Smooth muscle cell (in vitro differentiated cells): ENCODE data around the gene KCNH8. TPM values are rescaled to one million over a fixed set of nuclear protein-coding genes. Genes with fewer than 3 reads are reported as not detected.

ENCODE experiments used
- DNase-seq: peaks from one replicate; lab custom pipeline; 2025; ENCODE audit not compliant: unreplicated experiment; lab: John Stamatoyannopoulos, UW
- H2AFZ ChIP-seq: fragments of 200-600 bp; sonication (generic); 2 replicates; pipeline ENCODE4 v1.6.0; 2016; ENCODE audit warnings: antibody characterized with exemption, low read depth, mild to moderate bottlenecking
- H3F3A ChIP-seq: fragments of 200-600 bp; sonication (generic); 2 replicates; pipeline ENCODE4 v1.6.0; 2017; ENCODE audit warnings: antibody characterized with exemption, low read depth
- H3K27ac ChIP-seq: fragments of 200-600 bp; sonication (generic); 2 replicates; pipeline ENCODE4 v1.5.1; 2016; ENCODE audit warnings: low read depth, mild to moderate bottlenecking
- H3K27me3 ChIP-seq: fragments of 200-600 bp; sonication (generic); 2 replicates; pipeline ENCODE4 v1.6.1; 2016; ENCODE audit warnings: low read depth, mild to moderate bottlenecking
- H3K36me3 ChIP-seq: fragments of 200-600 bp; sonication (generic); 2 replicates; pipeline ENCODE4 v1.5.1; 2016; ENCODE audit warnings: low read depth
- H3K4me1 ChIP-seq: fragments of 200-600 bp; sonication (generic); 2 replicates; pipeline ENCODE4 v1.5.1; 2016; ENCODE audit warnings: low read depth
- H3K4me2 ChIP-seq: fragments of 200-600 bp; sonication (generic); 2 replicates; pipeline ENCODE4 v1.6.0; 2016; ENCODE audit warnings: mild to moderate bottlenecking
- H3K4me3 ChIP-seq: fragments of 200-600 bp; sonication (generic); 2 replicates; pipeline ENCODE4 v1.5.1; 2016; ENCODE audit warnings: mild to moderate bottlenecking
- H3K79me2 ChIP-seq: fragments of 200-600 bp; sonication (generic); 2 replicates; pipeline ENCODE4 v1.6.0; 2016; ENCODE audit warnings: low read depth, mild to moderate bottlenecking
- H3K9ac ChIP-seq: fragments of 200-600 bp; sonication (generic); 2 replicates; pipeline ENCODE4 v1.6.0; 2016; ENCODE audit warnings: low read depth
- H3K9me3 ChIP-seq: fragments of 200-600 bp; sonication (generic); replicated peaks from 2 replicates; pipeline ENCODE4 v1.5.1; 2016; ENCODE audit warnings: low read depth
- H4K20me1 ChIP-seq: fragments of 200-600 bp; sonication (generic); 2 replicates; pipeline ENCODE4 v1.6.0; 2016; ENCODE audit warnings: low read depth
- WGBS: methylation state at CpG from one replicate; pipeline ENCODE4 v1.1.7; 2016; ENCODE audit warnings: low lambda C conversion rate; 5-methylcytosine and 5-hydroxymethylcytosine counted together
- polyA plus RNA-seq: library from polyadenylated mRNA; unstranded; fragments of >200 nt; fragmentation: Nextera tagmentation; extraction: Ambion mirVana; gene quantifications from 2 replicates; pipeline ENCODE4 v1.2.1, GENCODE V29; 2016
- total RNA-seq: library from RNA; depleted of rRNA; stranded (reverse); fragments of >200 nt; gene quantifications from 2 replicates; pipeline ENCODE4 v1.2.3, GENCODE V29; 2014
- TF ChIP-seq, protein P1 (sequence below): fragments of 200-600 bp; sonication (generic); IDR thresholded peaks from 2 replicates; pipeline ENCODE4 v1.5.1; 2017; ENCODE audit warnings: borderline replicate concordance, mild to moderate bottlenecking, antibody characterized with exemption; ENCODE audit not compliant: insufficient read depth, poor library complexity, severe bottlenecking

Gene KCNH8
- total and polyA plus RNA-seq, 2 experiments from 2014 or later, result 0.05 to 2.9 TPM

DNA sequence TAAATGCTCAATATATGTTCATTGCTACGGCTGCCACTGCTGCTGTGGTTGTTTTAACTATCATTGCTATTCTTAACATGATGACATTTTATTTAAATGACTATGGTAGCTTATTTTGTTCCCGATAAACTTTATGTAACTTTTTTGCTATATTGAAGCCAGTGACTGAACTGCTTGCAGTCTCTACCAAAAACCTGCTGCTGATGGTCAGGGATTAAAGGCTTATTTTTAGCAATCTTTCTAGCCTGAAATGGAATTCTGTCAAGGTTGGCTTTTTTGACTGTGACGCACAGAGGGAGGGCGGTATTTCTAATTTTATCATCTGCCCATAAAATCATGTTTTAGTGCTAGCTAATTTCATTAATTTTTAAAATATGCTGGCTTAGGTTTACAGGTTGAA lies 271.8 kb downstream of the KCNH8 start:
- no peak for DNase-seq
- Histone ChIP-seq H3K4me3 (no peak overlapping the region), H3K9me3 (no peaks in the 10 kb centered on the region), H3K36me3 (no peaks in the 10 kb centered on the region), H4K20me1 (no peaks in the 10 kb centered on the region), H3K27ac (no peak overlapping the region), H2AFZ (no peak overlapping the region), H3K4me1 (no peaks in the 10 kb centered on the region), H3K79me2 (no peaks in the 10 kb centered on the region), H3K4me2 (no peak overlapping the region), H3K27me3 (no peaks in the 10 kb centered on the region), H3K9ac (no peak overlapping the region), H3F3A (no peaks in the 10 kb centered on the region)
- TF ChIP-seq, protein P1, sequence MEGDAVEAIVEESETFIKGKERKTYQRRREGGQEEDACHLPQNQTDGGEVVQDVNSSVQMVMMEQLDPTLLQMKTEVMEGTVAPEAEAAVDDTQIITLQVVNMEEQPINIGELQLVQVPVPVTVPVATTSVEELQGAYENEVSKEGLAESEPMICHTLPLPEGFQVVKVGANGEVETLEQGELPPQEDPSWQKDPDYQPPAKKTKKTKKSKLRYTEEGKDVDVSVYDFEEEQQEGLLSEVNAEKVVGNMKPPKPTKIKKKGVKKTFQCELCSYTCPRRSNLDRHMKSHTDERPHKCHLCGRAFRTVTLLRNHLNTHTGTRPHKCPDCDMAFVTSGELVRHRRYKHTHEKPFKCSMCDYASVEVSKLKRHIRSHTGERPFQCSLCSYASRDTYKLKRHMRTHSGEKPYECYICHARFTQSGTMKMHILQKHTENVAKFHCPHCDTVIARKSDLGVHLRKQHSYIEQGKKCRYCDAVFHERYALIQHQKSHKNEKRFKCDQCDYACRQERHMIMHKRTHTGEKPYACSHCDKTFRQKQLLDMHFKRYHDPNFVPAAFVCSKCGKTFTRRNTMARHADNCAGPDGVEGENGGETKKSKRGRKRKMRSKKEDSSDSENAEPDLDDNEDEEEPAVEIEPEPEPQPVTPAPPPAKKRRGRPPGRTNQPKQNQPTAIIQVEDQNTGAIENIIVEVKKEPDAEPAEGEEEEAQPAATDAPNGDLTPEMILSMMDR, result no peak
- WGBS, result 41% methylated on average over 4 of the region's 4 CpGs

DNA sequence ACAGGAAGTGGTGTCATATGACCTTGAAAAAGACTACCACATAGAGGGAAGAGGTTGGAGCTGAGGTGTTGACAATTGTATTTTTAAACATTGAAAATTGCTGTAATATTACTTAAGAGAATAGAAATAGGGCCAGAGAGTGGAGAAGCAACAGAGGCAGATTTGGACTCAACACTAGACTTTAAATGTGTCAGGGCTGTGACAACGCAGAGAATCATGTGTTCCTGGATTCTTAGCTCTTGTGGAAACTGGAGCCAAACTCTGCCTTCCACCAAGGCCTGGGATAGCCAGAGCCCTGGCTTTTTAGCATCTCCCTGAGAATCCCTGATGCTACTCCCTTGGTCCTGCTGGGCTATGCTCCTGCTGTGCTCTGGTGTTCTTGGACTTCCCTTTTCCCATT lies 277.5 kb downstream of the KCNH8 start:
- H3K4me1 ChIP-seq, result no peaks in the 10 kb centered on the region
- no peak overlapping the region for H3K4me2 ChIP-seq
- H3F3A ChIP-seq, result no peaks in the 10 kb centered on the region
- no peaks in the 10 kb centered on the region for H3K79me2 ChIP-seq
- H3K9me3 ChIP-seq, result no peaks in the 10 kb centered on the region
- TF ChIP-seq, protein P1, result no peak
- no peak overlapping the region for H3K27ac ChIP-seq
- no peaks in the 10 kb centered on the region for H4K20me1 ChIP-seq
- no peaks in the 10 kb centered on the region for H3K27me3 ChIP-seq
- H3K9ac ChIP-seq, result no peak overlapping the region
- DNase-seq, result no peak
- 81% methylated on average over 1 of the region's 1 CpG for WGBS
- H2AFZ ChIP-seq, result no peak overlapping the region
- no peaks in the 10 kb centered on the region for H3K36me3 ChIP-seq
- H3K4me3 ChIP-seq, result no peak overlapping the region

DNA sequence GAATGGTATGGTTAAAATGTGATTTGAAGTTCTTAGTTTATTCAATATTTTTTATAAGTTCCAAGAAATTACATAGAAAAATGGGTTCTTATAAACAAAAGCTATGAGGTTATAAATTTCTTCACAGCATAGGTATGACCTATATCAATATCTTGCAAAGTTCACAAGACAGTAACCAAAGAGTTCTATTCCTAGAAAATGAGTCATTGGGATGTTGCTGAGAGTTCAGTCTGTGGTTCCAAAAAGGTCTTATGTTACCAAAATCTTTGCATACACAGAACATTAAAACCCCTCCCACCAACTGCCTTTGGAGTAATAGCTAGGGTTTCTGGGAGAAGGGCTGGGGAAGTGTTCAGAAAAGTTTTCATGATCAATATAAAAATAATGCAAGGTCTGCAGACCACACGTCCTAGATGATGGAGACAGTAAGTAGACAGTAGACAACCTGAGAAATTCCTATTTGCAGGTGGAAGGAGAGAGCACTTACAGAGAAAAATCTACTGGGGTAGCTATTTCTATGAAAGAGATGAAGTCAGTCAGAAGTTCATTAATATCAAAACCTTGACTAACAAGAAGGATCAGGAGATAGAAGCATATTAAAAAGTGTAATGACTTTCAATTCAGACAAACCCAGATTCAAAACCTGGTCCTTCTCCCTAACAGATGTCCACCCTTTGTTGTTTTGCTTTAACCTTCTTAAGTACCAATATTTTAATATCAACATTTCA lies 279.3 kb downstream of the KCNH8 start:
- WGBS, result 86% methylated on average over 1 of the region's 1 CpG
- H3K9ac ChIP-seq, result no peak overlapping the region
- H3K4me2 ChIP-seq, result no peak overlapping the region
- H3K4me3 ChIP-seq, result no peak overlapping the region
- no peaks in the 10 kb centered on the region for H3K36me3 ChIP-seq
- no peaks in the 10 kb centered on the region for H3K27me3 ChIP-seq
- H4K20me1 ChIP-seq, result no peaks in the 10 kb centered on the region
- no peaks in the 10 kb centered on the region for H3F3A ChIP-seq
- H3K4me1 ChIP-seq, result no peaks in the 10 kb centered on the region
- H3K27ac ChIP-seq, result no peak overlapping the region
- H3K79me2 ChIP-seq, result no peaks in the 10 kb centered on the region
- H3K9me3 ChIP-seq, result no peaks in the 10 kb centered on the region
- no peak overlapping the region for H2AFZ ChIP-seq
- TF ChIP-seq, protein P1, result no peak
- DNase-seq, result no peak

DNA sequence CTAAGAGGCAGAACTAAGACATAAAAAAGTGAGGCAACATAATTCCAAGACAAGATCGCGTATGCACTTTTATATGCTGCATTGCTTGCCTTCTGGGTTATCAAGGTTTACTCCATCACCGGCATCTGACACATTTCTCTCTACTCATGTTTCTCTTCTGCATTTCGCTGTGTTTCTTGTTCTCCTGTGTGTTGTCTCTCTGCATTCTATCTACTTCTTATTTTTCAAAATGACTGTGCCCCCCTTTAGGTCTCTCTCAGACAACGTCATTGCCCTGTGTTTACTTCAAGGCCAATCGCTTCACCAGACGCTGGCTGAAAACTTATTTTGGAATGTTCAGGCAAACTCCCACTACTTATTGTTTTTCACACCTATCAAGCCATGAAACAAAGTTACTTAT lies 280.4 kb downstream of the KCNH8 start:
- H3K9ac ChIP-seq, result no peak overlapping the region
- H3F3A ChIP-seq, result no peaks in the 10 kb centered on the region
- H3K36me3 ChIP-seq, result no peaks in the 10 kb centered on the region
- no peak overlapping the region for H3K4me2 ChIP-seq
- H3K79me2 ChIP-seq, result no peaks in the 10 kb centered on the region
- DNase-seq, result no peak
- 93% methylated on average over 7 of the region's 7 CpGs for WGBS
- no peaks in the 10 kb centered on the region for H3K27me3 ChIP-seq
- H4K20me1 ChIP-seq, result no peaks in the 10 kb centered on the region
- no peaks in the 10 kb centered on the region for H3K9me3 ChIP-seq
- no peaks in the 10 kb centered on the region for H3K4me1 ChIP-seq
- no peak overlapping the region for H3K4me3 ChIP-seq
- H3K27ac ChIP-seq, result no peak overlapping the region
- no peak overlapping the region for H2AFZ ChIP-seq
- TF ChIP-seq, protein P1, result no peak
